GM18498 (cell line): ENCODE measurements around the gene CGRRF1.

Source experiments
- ATAC-seq: cut with Tn5 transposase; IDR thresholded peaks from one replicate; pipeline ENCODE4 v1.9.1; 2021; ENCODE audit warnings: mild to moderate bottlenecking, moderate library complexity; ENCODE audit not compliant: unreplicated experiment

The CGRRF1 gene

GRCh38 chr14:54509546-54510501, at the start of gene CGRRF1:
Gene CGRRF1, plus strand, starts transcription at chr14:54509906. Its CDS starts 54 bp downstream, at chr14:54509960.
- ATAC-seq, result peak; percentile 97

GRCh38 chr14:54462048-54462447, 47.7 kb upstream of the CGRRF1 start:
- no peak for ATAC-seq

GRCh38 chr14:54465654-54466053, 44.1 kb upstream of the CGRRF1 start:
- ATAC-seq, result no peak

- no peak for ATAC-seq
Measured at GRCh38 chr14:54467280-54467679, 42.4 kb upstream of the CGRRF1 start.

GRCh38 chr14:54470701-54471100, 39.0 kb upstream of the CGRRF1 start:
- no peak for ATAC-seq

- no peak for ATAC-seq
Measured at GRCh38 chr14:54471641-54472040, 38.1 kb upstream of the CGRRF1 start.

GRCh38 chr14:54472315-54472714, 37.4 kb upstream of the CGRRF1 start:
- no peak for ATAC-seq

- ATAC-seq, result no peak
Measured at GRCh38 chr14:54474232-54474793, 35.4 kb upstream of the CGRRF1 start.

GRCh38 chr14:54475187-54475899, 34.4 kb upstream of the CGRRF1 start:
- no peak for ATAC-seq

- no peak for ATAC-seq
Measured at GRCh38 chr14:54475911-54476310, 33.8 kb upstream of the CGRRF1 start.

- ATAC-seq, result no peak
Measured at GRCh38 chr14:54478636-54479215, 31.0 kb upstream of the CGRRF1 start.

- no peak for ATAC-seq
Measured at GRCh38 chr14:54480830-54481562, 28.7 kb upstream of the CGRRF1 start.

GRCh38 chr14:54481695-54482094, 28.0 kb upstream of the CGRRF1 start:
- ATAC-seq, result no peak

GRCh38 chr14:54483073-54483745, 26.5 kb upstream of the CGRRF1 start:
- no peak for ATAC-seq

GRCh38 chr14:54483846-54484245, 25.9 kb upstream of the CGRRF1 start:
- no peak for ATAC-seq

GRCh38 chr14:54486685-54487084, 23.0 kb upstream of the CGRRF1 start:
- ATAC-seq, result no peak

GRCh38 chr14:54487771-54488170, 21.9 kb upstream of the CGRRF1 start:
- no peak for ATAC-seq

- no peak for ATAC-seq
Measured at GRCh38 chr14:54488318-54488645, 21.4 kb upstream of the CGRRF1 start.

- ATAC-seq, result peak; percentile 94
Measured at GRCh38 chr14:54488646-54489317, 20.9 kb upstream of the CGRRF1 start, which contains the start of gene GMFB. Gene GMFB, minus strand, starts transcription at chr14:54488980. Its CDS starts 53 bp downstream, at chr14:54488927.

- ATAC-seq, result no peak
Measured at GRCh38 chr14:54489318-54489683, 20.4 kb upstream of the CGRRF1 start.
